ENCODE data around the gene HIRA. TPM values are rescaled to one million over a fixed set of nuclear protein-coding genes. Genes with fewer than 3 reads are reported as not detected.

The HIRA gene
- polyA plus RNA-seq, 2 of the 4 experiments (the other 2 are of a cell fraction): 12.3 to 16.6 TPM

DNA sequence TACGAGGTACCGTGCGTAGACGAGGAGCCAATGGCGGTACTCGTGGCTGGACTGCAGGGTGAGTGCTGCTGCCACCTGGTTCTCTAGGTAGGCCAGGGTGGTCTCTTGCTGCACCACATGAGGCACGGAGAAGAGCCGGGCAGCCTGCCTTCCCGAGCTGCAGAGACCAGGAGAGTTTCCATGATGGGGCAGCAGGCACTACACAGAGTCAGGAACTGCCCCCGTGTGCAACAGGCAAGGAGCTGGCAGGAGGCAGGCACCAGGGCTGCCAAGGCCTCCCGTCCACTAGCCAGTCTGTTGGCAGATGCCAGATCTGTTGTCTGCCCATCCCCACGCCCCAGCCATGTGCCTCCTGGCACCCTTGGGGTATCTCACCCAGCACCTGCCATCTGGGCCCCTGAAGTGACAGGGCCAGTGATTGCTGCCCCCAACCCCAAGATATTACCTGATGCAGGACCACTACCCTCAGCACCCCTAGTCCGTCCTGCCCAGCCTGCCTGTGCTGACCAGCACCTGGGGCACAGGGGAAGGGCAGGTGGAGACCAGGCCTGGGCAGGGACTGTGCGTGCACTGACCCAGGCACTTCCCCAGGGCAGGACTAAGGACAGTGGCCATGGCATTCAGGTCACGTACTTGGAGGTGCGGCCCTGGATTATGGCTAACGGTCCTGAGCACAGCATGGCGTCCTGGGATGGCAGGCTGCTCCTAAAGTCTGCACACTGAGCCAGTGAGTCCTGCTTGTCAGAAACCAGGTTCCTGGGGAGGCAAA lies 78.0 kb downstream of the HIRA start:
- Histone ChIP-seq H3K9me3 (no peaks in the 10 kb centered on the region), H3K4me3 (no peak overlapping the region), H3K4me1 (no peaks in the 10 kb centered on the region), H3K4me2 (no peak overlapping the region), H3K27ac (no peak overlapping the region)
- ChIA-PET POLR2A (no interaction called here), CTCF (no interaction called here)
- DNase-seq (ENCODE audit: low read depth in 1 of 2, low spot score in 1 of 2): no peak
- FAIRE-seq: no peak
- WGBS (ENCODE audit: missing lambda C conversion rate): 97% methylated on average over 10 of the region's 18 CpGs
- no peak for TF ChIP-seq TP53 (CRISPR knock-in tag; IDR thresholded peaks at IDR 0.05)
- no peak for TF ChIP-seq CBX2 (IDR thresholded peaks at IDR 0.05; ENCODE audit: borderline replicate concordance, low read depth)
- no peak for TF ChIP-seq POLR2A (IDR thresholded peaks at IDR 0.05; ENCODE audit: low read length)
- no peak for TF ChIP-seq EHF (CRISPR knock-in tag; IDR thresholded peaks at IDR 0.05)
- TF ChIP-seq KDM5A (IDR thresholded peaks at IDR 0.05): no peak
- no peak for TF ChIP-seq ESRRA (IDR thresholded peaks at IDR 0.05; ENCODE audit: borderline replicate concordance, low read length)
- no peak for TF ChIP-seq HOXB13 (CRISPR knock-in tag; IDR thresholded peaks at IDR 0.05; ENCODE audit: low read depth)
- no peak for TF ChIP-seq CHD4 (IDR thresholded peaks at IDR 0.05; ENCODE audit: borderline replicate concordance)
- no peak for TF ChIP-seq RNF2 (IDR thresholded peaks at IDR 0.05; ENCODE audit: borderline replicate concordance, low read depth)
- TF ChIP-seq, protein P1, sequence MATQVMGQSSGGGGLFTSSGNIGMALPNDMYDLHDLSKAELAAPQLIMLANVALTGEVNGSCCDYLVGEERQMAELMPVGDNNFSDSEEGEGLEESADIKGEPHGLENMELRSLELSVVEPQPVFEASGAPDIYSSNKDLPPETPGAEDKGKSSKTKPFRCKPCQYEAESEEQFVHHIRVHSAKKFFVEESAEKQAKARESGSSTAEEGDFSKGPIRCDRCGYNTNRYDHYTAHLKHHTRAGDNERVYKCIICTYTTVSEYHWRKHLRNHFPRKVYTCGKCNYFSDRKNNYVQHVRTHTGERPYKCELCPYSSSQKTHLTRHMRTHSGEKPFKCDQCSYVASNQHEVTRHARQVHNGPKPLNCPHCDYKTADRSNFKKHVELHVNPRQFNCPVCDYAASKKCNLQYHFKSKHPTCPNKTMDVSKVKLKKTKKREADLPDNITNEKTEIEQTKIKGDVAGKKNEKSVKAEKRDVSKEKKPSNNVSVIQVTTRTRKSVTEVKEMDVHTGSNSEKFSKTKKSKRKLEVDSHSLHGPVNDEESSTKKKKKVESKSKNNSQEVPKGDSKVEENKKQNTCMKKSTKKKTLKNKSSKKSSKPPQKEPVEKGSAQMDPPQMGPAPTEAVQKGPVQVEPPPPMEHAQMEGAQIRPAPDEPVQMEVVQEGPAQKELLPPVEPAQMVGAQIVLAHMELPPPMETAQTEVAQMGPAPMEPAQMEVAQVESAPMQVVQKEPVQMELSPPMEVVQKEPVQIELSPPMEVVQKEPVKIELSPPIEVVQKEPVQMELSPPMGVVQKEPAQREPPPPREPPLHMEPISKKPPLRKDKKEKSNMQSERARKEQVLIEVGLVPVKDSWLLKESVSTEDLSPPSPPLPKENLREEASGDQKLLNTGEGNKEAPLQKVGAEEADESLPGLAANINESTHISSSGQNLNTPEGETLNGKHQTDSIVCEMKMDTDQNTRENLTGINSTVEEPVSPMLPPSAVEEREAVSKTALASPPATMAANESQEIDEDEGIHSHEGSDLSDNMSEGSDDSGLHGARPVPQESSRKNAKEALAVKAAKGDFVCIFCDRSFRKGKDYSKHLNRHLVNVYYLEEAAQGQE (IDR thresholded peaks at IDR 0.05): no peak
- no peak for TF ChIP-seq SREBF2 (IDR thresholded peaks at IDR 0.05)
- no peak for TF ChIP-seq HDAC2 (IDR thresholded peaks at IDR 0.05)
- no peak for ATAC-seq

DNA sequence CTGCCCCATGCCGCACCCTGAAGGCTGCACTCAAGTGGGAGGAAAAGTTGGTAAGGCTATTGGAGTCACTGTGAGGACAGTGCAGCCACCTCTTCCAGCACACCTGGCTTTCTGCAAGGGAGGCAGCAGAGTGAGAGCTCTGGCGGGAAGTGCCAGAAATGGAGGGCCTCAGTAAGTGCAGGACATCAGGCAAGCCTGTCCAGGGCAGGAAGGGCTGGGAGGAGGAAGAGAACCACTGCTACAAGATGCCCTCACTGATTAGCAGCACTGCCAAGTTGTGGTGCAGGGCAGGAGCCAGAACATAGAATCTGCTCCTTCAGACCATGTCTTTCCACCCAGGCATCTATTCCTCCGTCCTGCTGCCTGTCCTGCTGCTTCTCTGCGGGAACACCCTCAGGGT lies 78.8 kb downstream of the HIRA start:
- H3K9me3 ChIP-seq: no peaks in the 10 kb centered on the region
- TF ChIP-seq NFE2L2 (conservative IDR thresholded peaks at IDR 0.05; ENCODE audit: low read length): no peak
- no peak for TF ChIP-seq HOXA7 (CRISPR knock-in tag; IDR thresholded peaks at IDR 0.05)
- no peak for TF ChIP-seq CHD2 (IDR thresholded peaks at IDR 0.05; ENCODE audit: low read length, partially characterized antibody)
- H3K27ac ChIP-seq: no peak overlapping the region
- FAIRE-seq: no peak
- H3K4me3 ChIP-seq: no peak overlapping the region
- POLR2A ChIA-PET: no interaction called here
- CTCF ChIA-PET: interaction anchor here (0.7 kb wide), 1 partner anchor 111 kb away, joined by 3 read pairs; no protein-coding TSS in a partner anchor
- no peak for DNase-seq (ENCODE audit: low read depth in 1 of 2, low spot score in 1 of 2)
- no peak overlapping the region for H3K4me2 ChIP-seq
- no peaks in the 10 kb centered on the region for H3K4me1 ChIP-seq
- WGBS (ENCODE audit: missing lambda C conversion rate): 98% methylated on average over 4 of the region's 4 CpGs
- ATAC-seq: no peak

DNA sequence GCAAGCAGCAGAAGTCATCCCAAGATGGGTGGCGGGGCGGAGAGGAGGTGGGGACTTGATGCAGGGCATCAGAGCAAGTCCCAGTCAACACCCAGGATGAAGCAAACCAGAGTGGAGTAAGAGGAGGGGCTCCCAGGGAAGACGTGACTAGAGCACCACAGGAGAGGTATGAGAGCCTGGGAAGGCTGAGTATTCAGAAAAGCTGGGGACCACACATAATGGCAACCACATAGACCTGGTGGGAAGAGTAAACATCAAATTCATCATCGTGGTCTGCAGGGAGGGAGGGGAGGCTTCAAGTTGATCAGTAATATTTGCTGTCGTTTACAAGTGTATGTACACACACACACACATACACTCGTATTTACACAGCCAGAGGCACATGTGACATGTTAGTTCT lies 79.3 kb downstream of the HIRA start:
- WGBS (ENCODE audit: missing lambda C conversion rate): 84% methylated on average over 6 of the region's 6 CpGs
- H3K27ac ChIP-seq: no peak overlapping the region
- no peak overlapping the region for H3K4me3 ChIP-seq
- TF ChIP-seq FOSL2 (IDR thresholded peaks at IDR 0.05) (no peak), FOSL2 (CRISPR knock-in tag; IDR thresholded peaks at IDR 0.05) (no peak)
- H3K4me2 ChIP-seq: no peak overlapping the region
- DNase-seq (ENCODE audit: low read depth in 1 of 2, low spot score in 1 of 2) (no peak), FAIRE-seq (no peak), ATAC-seq (no peak)
- ChIA-PET POLR2A (no interaction called here), CTCF (interaction anchor here (0.7 kb wide), 1 partner anchor 110 kb away, joined by 3 read pairs; no protein-coding TSS in a partner anchor)
- H3K9me3 ChIP-seq: no peaks in the 10 kb centered on the region
- no peaks in the 10 kb centered on the region for H3K4me1 ChIP-seq

DNA sequence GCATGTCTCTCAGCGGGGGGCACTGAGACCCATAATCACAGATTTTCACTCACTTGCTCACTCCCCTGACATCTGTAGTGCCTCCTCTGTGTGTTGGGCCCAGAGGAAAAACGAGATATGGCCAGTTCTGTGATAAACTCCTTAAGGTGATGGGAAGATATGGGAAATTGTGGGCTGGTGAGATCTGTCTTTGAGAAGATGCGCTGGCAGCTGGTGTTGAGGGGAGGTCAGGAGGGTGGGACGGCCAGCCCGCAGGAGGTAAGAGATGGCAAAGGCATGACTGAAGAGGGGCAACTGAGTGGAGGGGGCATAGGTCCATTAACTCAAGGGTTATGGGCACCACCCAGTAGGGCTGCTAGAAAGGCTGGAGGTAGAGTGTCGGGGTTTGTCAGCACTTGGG lies 79.9 kb downstream of the HIRA start:
- Histone ChIP-seq H3K4me2 (no peak overlapping the region), H3K9me3 (no peaks in the 10 kb centered on the region), H3K4me3 (no peak overlapping the region), H3K27ac (no peak overlapping the region), H3K4me1 (no peaks in the 10 kb centered on the region)
- ATAC-seq: no peak
- POLR2A ChIA-PET: no interaction called here
- CTCF ChIA-PET: no interaction called here
- 89% methylated on average over 6 of the region's 6 CpGs for WGBS (ENCODE audit: missing lambda C conversion rate)
- no peak for FAIRE-seq
- no peak for DNase-seq (ENCODE audit: low read depth in 1 of 2, low spot score in 1 of 2)
- TF ChIP-seq FOSB (CRISPR knock-in tag; IDR thresholded peaks at IDR 0.05) (no peak), FOXS1 (CRISPR knock-in tag; IDR thresholded peaks at IDR 0.05) (no peak), CHD2 (IDR thresholded peaks at IDR 0.05; ENCODE audit: low read length, partially characterized antibody) (no peak), CBX8 (IDR thresholded peaks at IDR 0.05) (no peak), JUNB (IDR thresholded peaks at IDR 0.05) (no peak), MAZ (IDR thresholded peaks at IDR 0.05; ENCODE audit: borderline replicate concordance, low read depth, low read length) (no peak), MAFK (IDR thresholded peaks at IDR 0.05; ENCODE audit: partially characterized antibody) (no peak), RAD21 (conservative IDR thresholded peaks at IDR 0.05 in 1 of 2, IDR thresholded peaks at IDR 0.05 in 1 of 2) (no peak), POLR2A (IDR thresholded peaks at IDR 0.05; ENCODE audit: low read length) (no peak), HOXA7 (CRISPR knock-in tag; IDR thresholded peaks at IDR 0.05) (no peak)
- TF ChIP-seq, protein P2, sequence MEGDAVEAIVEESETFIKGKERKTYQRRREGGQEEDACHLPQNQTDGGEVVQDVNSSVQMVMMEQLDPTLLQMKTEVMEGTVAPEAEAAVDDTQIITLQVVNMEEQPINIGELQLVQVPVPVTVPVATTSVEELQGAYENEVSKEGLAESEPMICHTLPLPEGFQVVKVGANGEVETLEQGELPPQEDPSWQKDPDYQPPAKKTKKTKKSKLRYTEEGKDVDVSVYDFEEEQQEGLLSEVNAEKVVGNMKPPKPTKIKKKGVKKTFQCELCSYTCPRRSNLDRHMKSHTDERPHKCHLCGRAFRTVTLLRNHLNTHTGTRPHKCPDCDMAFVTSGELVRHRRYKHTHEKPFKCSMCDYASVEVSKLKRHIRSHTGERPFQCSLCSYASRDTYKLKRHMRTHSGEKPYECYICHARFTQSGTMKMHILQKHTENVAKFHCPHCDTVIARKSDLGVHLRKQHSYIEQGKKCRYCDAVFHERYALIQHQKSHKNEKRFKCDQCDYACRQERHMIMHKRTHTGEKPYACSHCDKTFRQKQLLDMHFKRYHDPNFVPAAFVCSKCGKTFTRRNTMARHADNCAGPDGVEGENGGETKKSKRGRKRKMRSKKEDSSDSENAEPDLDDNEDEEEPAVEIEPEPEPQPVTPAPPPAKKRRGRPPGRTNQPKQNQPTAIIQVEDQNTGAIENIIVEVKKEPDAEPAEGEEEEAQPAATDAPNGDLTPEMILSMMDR (IDR thresholded peaks at IDR 0.05): no peak
- TF ChIP-seq, protein P3, sequence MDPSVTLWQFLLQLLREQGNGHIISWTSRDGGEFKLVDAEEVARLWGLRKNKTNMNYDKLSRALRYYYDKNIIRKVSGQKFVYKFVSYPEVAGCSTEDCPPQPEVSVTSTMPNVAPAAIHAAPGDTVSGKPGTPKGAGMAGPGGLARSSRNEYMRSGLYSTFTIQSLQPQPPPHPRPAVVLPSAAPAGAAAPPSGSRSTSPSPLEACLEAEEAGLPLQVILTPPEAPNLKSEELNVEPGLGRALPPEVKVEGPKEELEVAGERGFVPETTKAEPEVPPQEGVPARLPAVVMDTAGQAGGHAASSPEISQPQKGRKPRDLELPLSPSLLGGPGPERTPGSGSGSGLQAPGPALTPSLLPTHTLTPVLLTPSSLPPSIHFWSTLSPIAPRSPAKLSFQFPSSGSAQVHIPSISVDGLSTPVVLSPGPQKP (IDR thresholded peaks at IDR 0.05; ENCODE audit: low read depth, low read length): no peak

Data from A549 (cell line).